Measurements from ENCODE around the gene TMA16. TPM values are rescaled to one million over a fixed set of nuclear protein-coding genes. Genes with fewer than 3 reads are reported as not detected.
A peak's percentile ranks its signal among the peaks of the same experiment; 100 is the strongest.

The TMA16 gene
- total RNA-seq, 2 experiments from 2014 or later = 45.1 to 46.7 TPM

- no peak overlapping the region for H3K4me3 Mint-ChIP-seq
- no peaks in the 10 kb centered on the region for H3K9me3 Mint-ChIP-seq
- CTCF ChIA-PET = interaction anchor here (0.6 to 10.4 kb wide), 19 partner anchors 10 to 1181 kb away, joined by 3 to 166 read pairs (median 6); partner anchors contain the start of gene TMA16
- DNase-seq = no peak
- intact Hi-C loops (cut with micrococcal nuclease) = loop anchor here (1.0 kb wide), 4 partner anchors 130 to 1197 kb away; no protein-coding TSS in a partner anchor
- no peak overlapping the region for H3K27ac Mint-ChIP-seq
- H3K27me3 Mint-ChIP-seq (ENCODE audit: low read depth) = no peaks in the 10 kb centered on the region
- H3K36me3 Mint-ChIP-seq (ENCODE audit: low read depth) = no peaks in the 10 kb centered on the region
- peaks cover 15% of the 10 kb centered on the region for H3K4me1 Mint-ChIP-seq (ENCODE audit: low read depth)
Measured at GRCh38 chr4:163550869-163551267, 56.4 kb downstream of the TMA16 start.

DNA sequence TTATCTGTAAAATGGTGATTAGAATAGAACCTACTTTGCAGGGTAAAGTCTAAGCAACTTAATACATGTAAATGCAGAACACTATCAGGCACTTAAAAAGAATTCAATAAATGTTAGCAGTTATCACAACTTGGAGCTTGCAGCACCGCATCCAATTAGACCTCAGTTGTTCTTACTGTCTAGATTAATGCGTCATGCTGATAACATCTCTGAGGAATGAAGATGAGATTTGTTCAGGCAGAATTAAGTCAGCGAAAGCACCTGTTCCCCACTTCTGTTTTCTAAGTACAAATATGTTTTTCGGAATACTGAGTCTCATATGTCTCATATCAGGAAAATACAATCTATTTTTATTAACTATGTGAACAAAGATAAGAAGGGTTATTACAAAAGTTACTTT, 58.7 kb downstream of the TMA16 start:
- intact Hi-C loops (cut with micrococcal nuclease) = no loop called here
- CTCF ChIA-PET = interaction anchor here (0.6 to 10.4 kb wide), 8 partner anchors 47 to 1178 kb away, joined by 3 to 166 read pairs (median 6); no protein-coding TSS in a partner anchor
- H3K9me3 Mint-ChIP-seq = no peaks in the 10 kb centered on the region

DNA sequence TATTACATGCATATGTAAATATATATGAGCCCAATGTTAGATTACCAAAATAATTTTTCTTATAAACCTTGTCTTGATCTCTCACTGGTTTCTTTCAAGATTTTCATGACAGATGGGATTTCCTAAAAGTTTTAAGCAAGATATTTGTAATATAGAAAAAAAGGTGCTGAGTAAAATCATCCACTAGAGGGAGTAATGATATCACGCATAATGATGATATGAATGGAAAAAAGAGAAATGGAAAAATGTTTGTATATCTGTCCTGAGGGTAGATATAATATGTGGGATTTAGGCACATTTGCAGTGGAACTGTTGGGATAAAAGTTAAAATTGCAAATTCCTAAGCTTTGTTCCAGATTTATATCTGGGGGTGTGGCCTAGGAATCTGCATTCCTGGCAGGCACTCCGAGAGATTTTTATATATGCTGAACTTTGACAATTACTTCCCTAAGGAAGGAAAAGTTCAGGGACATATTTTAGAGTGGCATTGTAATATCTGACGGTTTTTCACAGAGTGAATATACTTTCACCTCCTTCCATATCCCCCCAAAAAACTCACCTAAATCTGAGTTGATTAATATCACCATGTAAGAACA, 60.5 kb downstream of the TMA16 start:
- DNase-seq = no peak
- H3K36me3 Mint-ChIP-seq (ENCODE audit: low read depth) = peaks cover 1% of the 10 kb centered on the region
- peaks cover 33% of the 10 kb centered on the region for H3K4me1 Mint-ChIP-seq (ENCODE audit: low read depth)
- no peak overlapping the region for H3K27ac Mint-ChIP-seq
- peaks cover under 1% of the 10 kb centered on the region for H3K9me3 Mint-ChIP-seq
- no peaks in the 10 kb centered on the region for H3K27me3 Mint-ChIP-seq (ENCODE audit: low read depth)
- H3K4me3 Mint-ChIP-seq = no peak overlapping the region
- CTCF ChIA-PET = interaction anchor here (0.6 to 10.4 kb wide), 12 partner anchors 15 to 1177 kb away, joined by 3 to 166 read pairs (median 6); no protein-coding TSS in a partner anchor
- intact Hi-C loops (cut with micrococcal nuclease) = loop anchor here (1.0 kb wide), 4 partner anchors 126 to 1177 kb away; no protein-coding TSS in a partner anchor

More for the DNA sequence above, 58.7 kb downstream of the TMA16 start:
- no peaks in the 10 kb centered on the region for H3K36me3 Mint-ChIP-seq (ENCODE audit: low read depth)
- no peak overlapping the region for H3K27ac Mint-ChIP-seq
- no peak overlapping the region for H3K4me3 Mint-ChIP-seq
- DNase-seq = no peak
- no peaks in the 10 kb centered on the region for H3K27me3 Mint-ChIP-seq (ENCODE audit: low read depth)
- H3K4me1 Mint-ChIP-seq (ENCODE audit: low read depth) = peaks cover 21% of the 10 kb centered on the region

DNA sequence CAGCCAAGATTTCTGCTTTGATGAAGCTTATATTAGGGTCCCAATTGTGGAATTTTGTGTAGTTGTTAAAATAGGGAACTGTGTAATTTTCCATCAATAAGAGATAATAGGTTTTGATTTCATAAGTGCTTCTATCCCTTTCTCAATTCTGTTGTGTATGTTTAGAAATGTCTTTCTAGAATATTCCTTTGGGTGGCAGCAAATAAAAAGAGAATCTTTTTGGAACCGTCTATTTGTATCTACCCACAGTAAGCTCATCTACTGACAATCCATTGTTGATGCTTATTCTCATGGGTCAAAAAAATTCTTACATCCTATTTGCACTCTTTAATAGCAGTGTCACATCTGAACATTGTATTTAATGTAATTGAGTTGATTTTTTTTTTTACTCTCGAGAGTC, 61.7 kb downstream of the TMA16 start:
- Mint-ChIP-seq H3K4me1 (ENCODE audit: low read depth) (peaks cover 24% of the 10 kb centered on the region), H3K9me3 (peaks cover 6% of the 10 kb centered on the region), H3K4me3 (no peak overlapping the region), H3K27ac (no peak overlapping the region), H3K27me3 (ENCODE audit: low read depth) (no peaks in the 10 kb centered on the region), H3K36me3 (ENCODE audit: low read depth) (peaks cover 1% of the 10 kb centered on the region)
- DNase-seq = no peak
- intact Hi-C loops (cut with micrococcal nuclease) = no loop called here
- CTCF ChIA-PET = interaction anchor here (0.6 to 10.4 kb wide), 19 partner anchors 9 to 1507 kb away, joined by 3 to 166 read pairs (median 5); no protein-coding TSS in a partner anchor

- DNase-seq = no peak
- Mint-ChIP-seq H3K9me3 (peaks cover 9% of the 10 kb centered on the region), H3K4me3 (no peak overlapping the region), H3K4me1 (ENCODE audit: low read depth) (peaks cover 24% of the 10 kb centered on the region), H3K36me3 (ENCODE audit: low read depth) (peaks cover 1% of the 10 kb centered on the region), H3K27me3 (ENCODE audit: low read depth) (no peaks in the 10 kb centered on the region), H3K27ac (no peak overlapping the region)
- CTCF ChIA-PET = interaction anchor here (0.8 to 10.4 kb wide), 11 partner anchors 8 to 456 kb away, joined by 3 to 166 read pairs (median 4); no protein-coding TSS in a partner anchor
- intact Hi-C loops (cut with micrococcal nuclease) = no loop called here
Measured at GRCh38 chr4:163556650-163557391, 62.3 kb downstream of the TMA16 start.

DNA sequence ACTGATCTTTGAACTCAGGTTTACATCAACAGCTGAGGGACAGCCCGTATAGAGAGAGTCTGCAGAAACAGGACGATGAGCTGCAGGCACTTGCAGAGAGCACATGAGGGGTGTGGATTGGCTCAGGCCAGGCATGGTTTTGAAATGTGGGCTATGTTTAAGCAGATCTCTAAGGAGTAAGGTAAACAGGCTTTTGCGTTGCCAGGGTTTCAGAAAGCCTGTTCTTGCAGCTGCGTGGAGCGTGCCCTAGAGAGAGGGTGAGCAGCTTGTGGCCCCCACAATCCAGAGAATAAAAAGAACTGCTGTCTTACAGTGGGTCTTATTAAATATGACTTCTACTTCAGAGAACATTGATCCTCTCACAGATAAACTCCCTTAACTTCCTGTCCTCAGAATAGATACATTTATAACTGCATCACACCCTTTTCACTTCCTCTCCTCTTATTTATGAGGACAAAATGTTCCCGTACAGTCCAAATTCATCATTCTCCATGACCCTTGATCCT, 64.1 kb downstream of the TMA16 start:
- peak; percentile 6 for DNase-seq
- Mint-ChIP-seq H3K27ac (no peak overlapping the region), H3K9me3 (peaks cover 10% of the 10 kb centered on the region), H3K36me3 (ENCODE audit: low read depth) (peaks cover 1% of the 10 kb centered on the region), H3K4me3 (peak overlapping the region; percentile 1), H3K27me3 (ENCODE audit: low read depth) (no peaks in the 10 kb centered on the region), H3K4me1 (ENCODE audit: low read depth) (peaks cover 24% of the 10 kb centered on the region)
- intact Hi-C loops (cut with micrococcal nuclease) = no loop called here
- CTCF ChIA-PET = interaction anchor here (0.5 to 1.4 kb wide), 2 partner anchors 169 to 1173 kb away, joined by 3 read pairs; no protein-coding TSS in a partner anchor

GRCh38 chr4:163562496-163562895, 68.0 kb downstream of the TMA16 start:
- peaks cover 32% of the 10 kb centered on the region for H3K4me1 Mint-ChIP-seq (ENCODE audit: low read depth)
- intact Hi-C loops (cut with micrococcal nuclease) = no loop called here
- peaks cover 10% of the 10 kb centered on the region for H3K9me3 Mint-ChIP-seq
- no peak overlapping the region for H3K27ac Mint-ChIP-seq
- DNase-seq = no peak
- H3K4me3 Mint-ChIP-seq = no peak overlapping the region
- CTCF ChIA-PET = interaction anchor here (0.5 to 0.9 kb wide), 2 partner anchors 17 to 39 kb away, joined by 4 read pairs; no protein-coding TSS in a partner anchor
- peaks cover 1% of the 10 kb centered on the region for H3K36me3 Mint-ChIP-seq (ENCODE audit: low read depth)
- no peaks in the 10 kb centered on the region for H3K27me3 Mint-ChIP-seq (ENCODE audit: low read depth)

DNA sequence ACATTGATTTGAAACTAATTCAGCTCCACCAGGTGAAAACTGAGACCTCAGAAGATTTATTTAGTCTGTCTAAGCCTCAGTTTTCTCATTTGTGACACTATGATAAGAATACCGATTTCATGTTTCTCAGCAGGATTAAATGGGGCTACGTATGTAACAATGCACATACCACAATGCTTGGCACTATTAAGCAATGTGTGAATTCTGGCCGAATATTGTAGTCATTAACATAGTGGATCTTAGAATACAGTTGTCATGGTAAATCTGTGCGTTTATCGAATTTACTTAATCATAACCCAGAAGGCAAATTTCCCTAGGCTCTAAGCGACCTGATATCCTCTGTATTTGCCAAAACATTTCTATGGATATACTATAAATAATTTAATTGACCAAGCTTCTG, 69.1 kb downstream of the TMA16 start:
- H3K27me3 Mint-ChIP-seq (ENCODE audit: low read depth) = no peaks in the 10 kb centered on the region
- H3K9me3 Mint-ChIP-seq = peaks cover 10% of the 10 kb centered on the region
- CTCF ChIA-PET = interaction anchor here (0.5 to 0.9 kb wide), 4 partner anchors 14 to 1168 kb away, joined by 3 to 4 read pairs (median 4); no protein-coding TSS in a partner anchor
- H3K4me1 Mint-ChIP-seq (ENCODE audit: low read depth) = peaks cover 22% of the 10 kb centered on the region
- intact Hi-C loops (cut with micrococcal nuclease) = no loop called here
- DNase-seq = no peak
- peaks cover 1% of the 10 kb centered on the region for H3K36me3 Mint-ChIP-seq (ENCODE audit: low read depth)
- no peak overlapping the region for H3K27ac Mint-ChIP-seq
- no peak overlapping the region for H3K4me3 Mint-ChIP-seq

GRCh38 chr4:163564221-163564720, 69.8 kb downstream of the TMA16 start:
- H3K36me3 Mint-ChIP-seq (ENCODE audit: low read depth) = peaks cover 1% of the 10 kb centered on the region
- H3K4me3 Mint-ChIP-seq = no peak overlapping the region
- H3K4me1 Mint-ChIP-seq (ENCODE audit: low read depth) = peaks cover 15% of the 10 kb centered on the region
- no peak for DNase-seq
- no peak overlapping the region for H3K27ac Mint-ChIP-seq
- intact Hi-C loops (cut with micrococcal nuclease) = no loop called here
- H3K27me3 Mint-ChIP-seq (ENCODE audit: low read depth) = no peaks in the 10 kb centered on the region
- CTCF ChIA-PET = interaction anchor here (0.6 to 1.2 kb wide), 3 partner anchors 8 to 1168 kb away, joined by 3 to 4 read pairs (median 3); no protein-coding TSS in a partner anchor
- peaks cover 10% of the 10 kb centered on the region for H3K9me3 Mint-ChIP-seq

- Mint-ChIP-seq H3K36me3 (ENCODE audit: low read depth) (no peaks in the 10 kb centered on the region), H3K4me1 (ENCODE audit: low read depth) (peaks cover 10% of the 10 kb centered on the region), H3K9me3 (peaks cover 6% of the 10 kb centered on the region), H3K27ac (no peak overlapping the region), H3K4me3 (no peak overlapping the region), H3K27me3 (ENCODE audit: low read depth) (no peaks in the 10 kb centered on the region)
- DNase-seq = no peak
- CTCF ChIA-PET = interaction anchor here (0.6 to 1.2 kb wide), 2 partner anchors 9 to 36 kb away, joined by 4 read pairs; no protein-coding TSS in a partner anchor
- intact Hi-C loops (cut with micrococcal nuclease) = no loop called here
Measured at GRCh38 chr4:163565226-163566135, 71.0 kb downstream of the TMA16 start.

- Mint-ChIP-seq H3K9me3 (peaks cover 4% of the 10 kb centered on the region), H3K4me3 (no peak overlapping the region), H3K36me3 (ENCODE audit: low read depth) (no peaks in the 10 kb centered on the region), H3K27me3 (ENCODE audit: low read depth) (no peaks in the 10 kb centered on the region), H3K27ac (no peak overlapping the region), H3K4me1 (ENCODE audit: low read depth) (peaks cover 10% of the 10 kb centered on the region)
- DNase-seq = no peak
- CTCF ChIA-PET = interaction anchor here (0.6 kb wide), 1 partner anchor 35 kb away, joined by 4 read pairs; no protein-coding TSS in a partner anchor
- intact Hi-C loops (cut with micrococcal nuclease) = no loop called here
Measured at GRCh38 chr4:163566257-163566796, 71.8 kb downstream of the TMA16 start.

All from activated naive CD4-positive, alpha-beta T cell treated with anti-CD3 and anti-CD28 coated beads for 36 hours (primary cell).